Activated CD8-positive, alpha-beta memory T cell treated with anti-CD3 and anti-CD28 coated beads, Interleukin-2, amount 50 U/mL, for 4 hours (primary cell): ENCODE results near the gene UBE2O.
A peak's percentile ranks its signal among the peaks of the same experiment; 100 is the strongest.

Experiments used
- DNase-seq: peaks from one replicate; pipeline ENCODE4 v3.0.0-alpha.2; 2020

UBE2O gene

GRCh38 chr17:76410328-76410965, 42.5 kb downstream of the UBE2O start:
- DNase-seq = no peak

- peak; percentile 74 for DNase-seq
Observed at GRCh38 chr17:76408037-76408849, 44.7 kb downstream of the UBE2O start.

GRCh38 chr17:76407509-76407908, 45.4 kb downstream of the UBE2O start:
- no peak for DNase-seq

GRCh38 chr17:76405967-76406647, 46.8 kb downstream of the UBE2O start:
- no peak for DNase-seq

- no peak for DNase-seq
Observed at GRCh38 chr17:76405607-76405966, 47.4 kb downstream of the UBE2O start.

GRCh38 chr17:76404976-76405563, 47.9 kb downstream of the UBE2O start:
- no peak for DNase-seq

- DNase-seq = no peak
Observed at GRCh38 chr17:76404256-76404655, 48.7 kb downstream of the UBE2O start.

GRCh38 chr17:76402711-76403110, 50.2 kb downstream of the UBE2O start:
- no peak for DNase-seq

GRCh38 chr17:76399175-76400172, 53.5 kb downstream of the UBE2O start:
- no peak for DNase-seq

GRCh38 chr17:76398523-76399174, 54.3 kb downstream of the UBE2O start:
- DNase-seq = no peak

GRCh38 chr17:76397687-76398522, 55.0 kb downstream of the UBE2O start:
- DNase-seq = peak; percentile 90

GRCh38 chr17:76397184-76397583, 55.8 kb downstream of the UBE2O start:
- no peak for DNase-seq

- no peak for DNase-seq
Observed at GRCh38 chr17:76395980-76396379, 57.0 kb downstream of the UBE2O start.

- DNase-seq = no peak
Observed at GRCh38 chr17:76394166-76394565, 58.8 kb downstream of the UBE2O start.

GRCh38 chr17:76391200-76391715, 61.7 kb downstream of the UBE2O start:
- DNase-seq = no peak

GRCh38 chr17:76390003-76390421, 62.9 kb downstream of the UBE2O start:
- no peak for DNase-seq

- DNase-seq = no peak
Observed at GRCh38 chr17:76388966-76389888, 63.7 kb downstream of the UBE2O start.

GRCh38 chr17:76386966-76387765, 65.8 kb downstream of the UBE2O start:
- no peak for DNase-seq
